T1000 (cell line): ENCODE measurements around the gene TNFRSF11A.

Source experiments
- DNase-seq: peaks from one replicate; lab custom pipeline; 2025; ENCODE audit warnings: mixed read lengths; lab: John Stamatoyannopoulos, UW

Gene TNFRSF11A

GRCh38 chr18:62418258-62418657 is 93.1 kb downstream of the TNFRSF11A start:
- no peak for DNase-seq

GRCh38 chr18:62420151-62420512 is 95.0 kb downstream of the TNFRSF11A start:
- DNase-seq, result no peak

- DNase-seq, result no peak
Measured at GRCh38 chr18:62420513-62421209, 95.6 kb downstream of the TNFRSF11A start.

- peak; percentile 51 for DNase-seq
Measured at GRCh38 chr18:62425465-62426190, 100.5 kb downstream of the TNFRSF11A start.

GRCh38 chr18:62426191-62426488 is 101.0 kb downstream of the TNFRSF11A start:
- DNase-seq, result no peak

GRCh38 chr18:62432176-62432575 is 107.1 kb downstream of the TNFRSF11A start:
- DNase-seq, result no peak

- no peak for DNase-seq
Measured at GRCh38 chr18:62434798-62435197, 109.7 kb downstream of the TNFRSF11A start.

- DNase-seq, result no peak
Measured at GRCh38 chr18:62435435-62436031, 110.4 kb downstream of the TNFRSF11A start.

- no peak for DNase-seq
Measured at GRCh38 chr18:62436636-62437234, 111.6 kb downstream of the TNFRSF11A start.

GRCh38 chr18:62437235-62438017 is 112.3 kb downstream of the TNFRSF11A start:
- DNase-seq, result no peak

GRCh38 chr18:62438018-62438329 is 112.9 kb downstream of the TNFRSF11A start:
- DNase-seq, result no peak

- no peak for DNase-seq
Measured at GRCh38 chr18:62438402-62438801, 113.3 kb downstream of the TNFRSF11A start.

- DNase-seq, result no peak
Measured at GRCh38 chr18:62438866-62439265, 113.8 kb downstream of the TNFRSF11A start.
